Measurements from ENCODE around the gene SCAMP4.

Gene SCAMP4

GRCh38 chr19:1956868-1957492 is 51.8 kb downstream of the SCAMP4 start:
- DNase-seq (ENCODE audit: low spot score), result no peak

- DNase-seq (ENCODE audit: low spot score), result no peak
Observed at GRCh38 chr19:1957562-1958248, 52.5 kb downstream of the SCAMP4 start.

GRCh38 chr19:1959928-1960589 is 54.9 kb downstream of the SCAMP4 start:
- DNase-seq (ENCODE audit: low spot score), result no peak

GRCh38 chr19:1961000-1961883 is 56.0 kb downstream of the SCAMP4 start:
- no peak for DNase-seq (ENCODE audit: low spot score)

- no peak for DNase-seq (ENCODE audit: low spot score)
Observed at GRCh38 chr19:1962674-1963073, 57.5 kb downstream of the SCAMP4 start.

- no peak for DNase-seq (ENCODE audit: low spot score)
Observed at GRCh38 chr19:1967087-1967608, 61.9 kb downstream of the SCAMP4 start.

GRCh38 chr19:1968279-1969175 is 63.3 kb downstream of the SCAMP4 start:
- DNase-seq (ENCODE audit: low spot score), result no peak

- no peak for DNase-seq (ENCODE audit: low spot score)
Observed at GRCh38 chr19:1969176-1970002, 64.2 kb downstream of the SCAMP4 start.

- DNase-seq (ENCODE audit: low spot score), result no peak
Observed at GRCh38 chr19:1970003-1970805, 65.0 kb downstream of the SCAMP4 start.

- DNase-seq (ENCODE audit: low spot score), result no peak
Observed at GRCh38 chr19:1970806-1971502, 65.8 kb downstream of the SCAMP4 start.

- DNase-seq (ENCODE audit: low spot score), result no peak
Observed at GRCh38 chr19:1974381-1975161, 69.4 kb downstream of the SCAMP4 start.

- no peak for DNase-seq (ENCODE audit: low spot score)
Observed at GRCh38 chr19:1975162-1975480, 69.9 kb downstream of the SCAMP4 start.
